GM12878 (cell line): Measurements from ENCODE around the gene ARHGEF17. TPM values are rescaled to one million over a fixed set of nuclear protein-coding genes. Genes with fewer than 3 reads are reported as not detected.

Experiments
- ATAC-seq: fragments of 200-7000 bp; cut with Tn5 transposase; 3 replicates; pipeline ENCODE4 v1.9.1; 2020; ENCODE audit warnings: mild to moderate bottlenecking, moderate library complexity
- BruUV-seq: library from RNA; stranded (reverse); fragments of 400-500 nt; replicated peaks from 2 replicates; lab custom pipeline; 2021; lab: Mats Ljungman, UMichigan
- CTCF ChIA-PET: fragments of 300-600 bp; sonication (Branson Sonifier 250); formaldehyde crosslinking; extraction: SDS; loops from one replicate; lab custom pipeline; 2021; ENCODE audit warnings: inconsistent platforms; lab: Yijun Ruan, JAX
- POLR2A ChIA-PET: fragments of 350-600 bp; formaldehyde crosslinking; extraction: SDS; loops from one replicate; lab custom pipeline; 2021; ENCODE audit warnings: inconsistent platforms; lab: Charles Lee
- RAD21 ChIA-PET: fragments of 300-600 bp; sonication (Branson Sonifier 250); formaldehyde crosslinking; loops from one replicate; lab custom pipeline; 2023; ENCODE audit warnings: antibody characterized with exemption; ENCODE audit not compliant: unreplicated experiment; lab: Charles Lee
- SMC1A ChIA-PET: fragments of 300-600 bp; sonication (Branson Sonifier 250); formaldehyde crosslinking; loops from one replicate; lab custom pipeline; 2023; ENCODE audit not compliant: unreplicated experiment, uncharacterized antibody; lab: Charles Lee
- DNase-seq: peaks from one replicate; pipeline ENCODE4 v3.0.0-alpha.2; 2011; ENCODE audit warnings: low read depth, low spot score
- FAIRE-seq: peaks from 3 replicates; lab custom pipeline; 2011; peaks lifted over from hg19 to GRCh38; lab: Jason Lieb, UNC
- H2AFZ ChIP-seq: 2 replicates; pipeline ENCODE4 v1.6.0; 2011; ENCODE audit warnings: low read depth, low read length, control low read depth; ENCODE audit not compliant: control insufficient read depth
- H3K27ac ChIP-seq: 2 replicates; pipeline ENCODE4 v1.5.1; 2011; ENCODE audit warnings: control low read depth; ENCODE audit not compliant: control insufficient read depth, insufficient read depth
- H3K27me3 ChIP-seq, 2 experiments: replicated peaks in 1 of 2; 2 replicates each; pipeline versions ENCODE4 v1.6.0 to v1.6.1; 2011; ENCODE audit warnings: low read length in 1 of 2; ENCODE audit not compliant: control insufficient read depth in 2 of 2, insufficient read depth in 2 of 2
- H3K36me3 ChIP-seq, 2 experiments: 2 replicates each; pipeline ENCODE4 v1.5.1; 2011; ENCODE audit warnings: low read length in 1 of 2; ENCODE audit not compliant: control insufficient read depth in 2 of 2, insufficient read depth in 2 of 2
- H3K4me1 ChIP-seq: 2 replicates; pipeline ENCODE4 v1.6.1; 2011; ENCODE audit warnings: mild to moderate bottlenecking, low read length, moderate library complexity, mixed read lengths; ENCODE audit not compliant: control insufficient read depth, insufficient read depth
- H3K4me2 ChIP-seq: 2 replicates; pipeline ENCODE4 v1.6.0; 2011; ENCODE audit warnings: control low read depth; ENCODE audit not compliant: control insufficient read depth, insufficient read depth
- H3K4me3 ChIP-seq: fragments of 200-600 bp; sonication (generic); 2 replicates; pipeline ENCODE4 v1.5.1; 2016
- H3K79me2 ChIP-seq: 2 replicates; pipeline ENCODE4 v1.6.0; 2011; ENCODE audit warnings: low read length; ENCODE audit not compliant: control insufficient read depth, insufficient read depth
- H3K9ac ChIP-seq: 2 replicates; pipeline ENCODE4 v1.8.0; 2011; ENCODE audit warnings: low read length, control low read depth, mixed read lengths; ENCODE audit not compliant: control insufficient read depth, insufficient read depth
- H3K9me3 ChIP-seq: replicated peaks from 3 replicates; pipeline ENCODE4 v1.5.1; 2011; ENCODE audit warnings: mild to moderate bottlenecking, low read length; ENCODE audit not compliant: control insufficient read depth, insufficient read depth
- H4K20me1 ChIP-seq: 2 replicates; pipeline ENCODE4 v1.6.0; 2011; ENCODE audit not compliant: control insufficient read depth, insufficient read depth
- JUNB ChIP-seq: IDR thresholded peaks from 2 replicates; pipeline ENCODE4 v1.6.1; 2016; ENCODE audit warnings: antibody characterized with exemption, mild to moderate bottlenecking
- POLR2A ChIP-seq: IDR thresholded peaks from 2 replicates; pipeline ENCODE4 v1.6.1; 2011; ENCODE audit warnings: low read depth, mild to moderate bottlenecking, low read length
- POLR2AphosphoS2 ChIP-seq: IDR thresholded peaks from 2 replicates; pipeline ENCODE4 v1.6.1; 2011; ENCODE audit warnings: low read depth, mild to moderate bottlenecking, low read length, improper control_type of control experiment, moderate library complexity
- SRF ChIP-seq, 2 experiments: IDR thresholded peaks; 2 replicates each; pipeline ENCODE4 v1.6.1; 2011; ENCODE audit warnings: low read depth in 2 of 2, low read length in 2 of 2, mild to moderate bottlenecking in 1 of 2, moderate library complexity in 1 of 2
- WGBS: methylation state at CpG from one replicate; pipeline ENCODE4 v1.1.6; 2016; ENCODE audit warnings: low lambda C conversion rate; ENCODE audit not compliant: insufficient replicate concordance, insufficient coverage; ENCODE audit errors: missing lambda C conversion rate; 5-methylcytosine and 5-hydroxymethylcytosine counted together
- in situ Hi-C: fragments of 300-500 bp; cut with MboI; formaldehyde crosslinking; loops from 9 replicates; pipeline ENCODE4 v1.14.3; 2018; ENCODE audit warnings: mixed read lengths
- intact Hi-C: fragments of 100-400 bp; cut with micrococcal nuclease; formaldehyde crosslinking; loops from one replicate; pipeline ENCODE4 v1.14.2; 2022; ENCODE audit not compliant: unreplicated experiment
- polyA plus RNA-seq, 11 experiments: library from polyadenylated mRNA; depleted of rRNA in 4 of 11; unstranded in 6 of 11; stranded (reverse) in 5 of 11; fragments of >200 nt; fragmentation: Nextera tagmentation in 4 of 11; fragmentation: Illumina TruSeq in 1 of 11; extraction: Ambion mirVana in 4 of 11; extraction: Trizol in 1 of 11; gene quantifications; 1 replicate in 1 of 11; 2 replicates in 10 of 11; pipeline versions ENCODE4 v1.2.1 to v1.2.3, GENCODE V29; 2011 to 2016; ENCODE audit warnings: inconsistent platforms in 2 of 11, missing spikeins in 2 of 11, low read depth in 1 of 11
- total RNA-seq, 4 experiments: library from RNA; depleted of rRNA in 3 of 4; stranded (reverse); fragments of >200 nt in 3 of 4; fragmentation: Illumina TruSeq in 1 of 4; extraction: Trizol in 1 of 4; gene quantifications; 2 replicates each; pipeline versions ENCODE4 v1.2.1 to v1.2.3, GENCODE V29; 2013 to 2021

The ARHGEF17 gene
- total and polyA plus RNA-seq, 10 of the 15 experiments (the other 5 are each of a cell fraction or from before 2014, with no cell fraction given): 0.15 to 11.0 (median 1.7) TPM

DNA sequence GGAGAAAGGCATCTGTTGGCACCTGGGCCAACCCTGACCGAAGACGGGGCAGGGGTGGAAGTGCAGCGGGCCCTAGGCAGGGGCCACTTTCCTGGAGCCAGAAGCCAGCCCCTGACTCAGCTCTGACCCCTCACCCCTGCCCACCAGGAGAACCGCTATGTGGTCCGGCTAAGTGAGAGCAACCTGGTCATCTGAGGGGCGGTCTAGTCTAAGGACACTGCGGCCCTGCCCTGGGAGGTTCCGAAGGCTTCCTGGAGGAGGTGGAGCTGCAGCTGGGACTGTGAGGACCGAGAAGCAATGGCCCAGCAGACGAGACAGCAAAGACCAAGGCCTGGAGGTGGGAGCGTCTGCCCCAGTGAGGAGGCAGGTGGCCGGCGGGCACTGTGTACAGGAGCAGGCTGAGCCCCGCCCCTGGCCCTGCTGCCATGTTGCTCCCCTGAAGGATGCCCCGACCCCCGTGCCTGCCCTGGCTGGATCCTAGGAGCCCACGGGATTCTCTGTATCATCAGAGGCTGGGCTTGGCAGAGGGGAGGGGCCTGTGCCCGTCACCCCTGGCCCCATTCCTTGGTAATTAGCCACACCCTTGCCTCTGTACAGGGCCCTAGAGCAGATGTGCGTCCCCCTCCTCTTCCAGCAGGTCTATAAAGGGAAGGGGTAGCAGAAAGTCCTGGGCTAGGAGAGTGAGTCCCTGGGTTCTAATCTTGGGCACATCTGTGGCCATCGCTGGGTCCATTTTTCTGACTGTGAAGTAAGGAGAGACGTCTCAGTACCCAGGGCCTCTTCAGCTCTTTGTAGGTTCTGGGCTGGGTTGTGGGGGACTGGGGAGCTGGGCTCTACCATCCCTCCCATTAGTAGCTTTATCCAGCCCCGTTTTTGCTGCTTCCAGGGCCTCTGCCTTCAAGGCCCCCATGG lies 87.5 kb downstream of the ARHGEF17 start:
- no TSS peak for BruUV-seq
- Histone ChIP-seq H3K27ac (no peak overlapping the region), H3K4me3 (no peak overlapping the region), H2AFZ (no peak overlapping the region), H3K79me2 (peaks cover 2% of the 10 kb centered on the region), H3K4me2 (no peak overlapping the region), H3K4me1 (no peaks in the 10 kb centered on the region), H3K9ac (no peak overlapping the region), H3K27me3 (no peaks in the 10 kb centered on the region), H3K36me3 (peaks cover 25 to 62% of the 10 kb centered on the region in 2 experiments), H3K9me3 (no peaks in the 10 kb centered on the region)
- no peak for FAIRE-seq
- in situ Hi-C loops: no loop called here
- WGBS: 95% methylated on average over 22 of the region's 22 CpGs
- no peak for DNase-seq
- intact Hi-C loops: no loop called here
- SMC1A ChIA-PET: interaction anchor here (1.4 to 3.8 kb wide), 3 partner anchors 12 to 266 kb away, joined by 4 to 19 read pairs (median 8); no protein-coding TSS in a partner anchor
- RAD21 ChIA-PET: interaction anchor here (1.3 kb wide), 1 partner anchor 44 kb away, joined by 6 read pairs; no protein-coding TSS in a partner anchor
- CTCF ChIA-PET: interaction anchor here (1.1 to 25.6 kb wide), 5 partner anchors 10 to 266 kb away, joined by 3 to 400 read pairs (median 5); no protein-coding TSS in a partner anchor
- no peak for ATAC-seq
- POLR2A ChIA-PET: no interaction called here
- TF ChIP-seq POLR2AphosphoS2: 0 out of 2 replicates have a peak, but pooled peaks have one; percentile 51
- peak; percentile 58; the same call in 1 of the 2 replicates for TF ChIP-seq POLR2A
- TF ChIP-seq SRF (IDR thresholded peaks at IDR 0.05; ENCODE audit: low read depth in 2 of 2, low read length in 2 of 2): 0 out of 4 replicates have a peak, but pooled peaks of 1 of the 2 experiments have one; percentile 1
- TF ChIP-seq JUNB: no peak
- TF ChIP-seq, all 136 proteins: peak for 3
- no peaks in the 10 kb centered on the region for H4K20me1 ChIP-seq
